NB4 (cell line): ENCODE measurements around the gene RASD1.

Experiments
- DNase-seq: peaks from one replicate; pipeline ENCODE4 v3.0.0; 2010; ENCODE audit warnings: low read depth
- H3K4me3 ChIP-seq: one replicate; pipeline ENCODE4 v1.5.1; 2011; ENCODE audit warnings: mild to moderate bottlenecking, low read depth, low read length, moderate library complexity
- MYC ChIP-seq: IDR thresholded peaks from 2 replicates; pipeline ENCODE4 v1.6.1; 2011; ENCODE audit warnings: low read depth, low read length
- POLR2A ChIP-seq: IDR thresholded peaks from 2 replicates; pipeline ENCODE4 v1.6.1; 2011; ENCODE audit warnings: mild to moderate bottlenecking; ENCODE audit not compliant: insufficient read length; ENCODE audit errors: extremely low read depth
- TF ChIP-seq, protein P1 (sequence below): IDR thresholded peaks from 2 replicates; pipeline ENCODE4 v1.6.1; 2011; ENCODE audit warnings: low read depth, low read length
- TF ChIP-seq, protein P2 (sequence below): IDR thresholded peaks from one replicate; pipeline ENCODE4 v1.5.1; 2012; ENCODE audit warnings: low read depth, low read length

Gene RASD1

DNA sequence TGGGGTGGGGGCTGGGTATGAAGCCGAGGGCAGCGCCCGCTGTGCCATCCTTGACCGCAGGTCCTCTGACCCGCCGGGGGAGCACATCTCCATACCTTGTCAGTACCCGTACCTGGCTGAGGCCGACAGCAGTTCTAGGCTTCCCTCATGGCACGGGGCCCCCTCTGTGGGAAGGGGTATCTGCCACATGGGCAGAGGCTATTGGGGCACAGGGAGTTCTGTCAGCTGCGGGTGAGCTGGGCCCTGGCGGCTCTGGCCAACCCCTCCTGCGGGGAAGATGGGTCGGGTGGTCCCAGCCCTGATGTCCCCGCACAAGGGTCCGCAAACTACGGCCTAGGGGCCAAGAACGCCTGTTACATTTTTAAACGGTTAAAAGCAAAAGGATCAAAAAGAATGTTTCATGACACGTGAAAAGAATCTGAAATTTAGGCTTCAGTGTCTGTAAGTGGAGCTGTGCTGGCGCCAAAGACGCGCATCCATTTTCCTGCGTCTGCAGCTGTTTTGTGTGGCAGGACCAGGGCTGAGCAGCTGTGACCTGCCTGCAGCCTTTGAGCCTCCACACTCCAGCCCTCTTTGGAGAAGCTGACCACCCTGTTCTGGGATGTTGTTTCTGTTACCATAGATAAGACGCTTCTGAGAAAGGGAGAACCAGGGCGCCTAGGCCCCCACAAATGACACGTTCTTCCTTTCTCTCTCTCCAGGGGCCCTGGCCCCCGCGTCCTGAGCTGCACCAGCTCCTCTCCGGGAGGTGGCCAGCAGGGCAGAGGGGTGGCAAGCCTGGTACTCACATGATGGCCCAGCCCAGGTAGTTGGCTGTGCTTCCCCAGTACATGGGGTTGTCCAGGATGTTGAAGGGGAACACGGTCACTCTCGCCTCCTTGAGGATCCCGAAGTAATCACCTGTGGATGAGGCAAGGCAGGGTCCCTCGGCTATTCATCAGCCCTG, 12.7 kb upstream of the RASD1 start:
- no peak overlapping the region for H3K4me3 ChIP-seq
- TF ChIP-seq, protein P1, sequence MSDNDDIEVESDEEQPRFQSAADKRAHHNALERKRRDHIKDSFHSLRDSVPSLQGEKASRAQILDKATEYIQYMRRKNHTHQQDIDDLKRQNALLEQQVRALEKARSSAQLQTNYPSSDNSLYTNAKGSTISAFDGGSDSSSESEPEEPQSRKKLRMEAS, result no peak
- TF ChIP-seq MYC, result no peak
- TF ChIP-seq, protein P2, sequence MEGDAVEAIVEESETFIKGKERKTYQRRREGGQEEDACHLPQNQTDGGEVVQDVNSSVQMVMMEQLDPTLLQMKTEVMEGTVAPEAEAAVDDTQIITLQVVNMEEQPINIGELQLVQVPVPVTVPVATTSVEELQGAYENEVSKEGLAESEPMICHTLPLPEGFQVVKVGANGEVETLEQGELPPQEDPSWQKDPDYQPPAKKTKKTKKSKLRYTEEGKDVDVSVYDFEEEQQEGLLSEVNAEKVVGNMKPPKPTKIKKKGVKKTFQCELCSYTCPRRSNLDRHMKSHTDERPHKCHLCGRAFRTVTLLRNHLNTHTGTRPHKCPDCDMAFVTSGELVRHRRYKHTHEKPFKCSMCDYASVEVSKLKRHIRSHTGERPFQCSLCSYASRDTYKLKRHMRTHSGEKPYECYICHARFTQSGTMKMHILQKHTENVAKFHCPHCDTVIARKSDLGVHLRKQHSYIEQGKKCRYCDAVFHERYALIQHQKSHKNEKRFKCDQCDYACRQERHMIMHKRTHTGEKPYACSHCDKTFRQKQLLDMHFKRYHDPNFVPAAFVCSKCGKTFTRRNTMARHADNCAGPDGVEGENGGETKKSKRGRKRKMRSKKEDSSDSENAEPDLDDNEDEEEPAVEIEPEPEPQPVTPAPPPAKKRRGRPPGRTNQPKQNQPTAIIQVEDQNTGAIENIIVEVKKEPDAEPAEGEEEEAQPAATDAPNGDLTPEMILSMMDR, result no peak
- TF ChIP-seq POLR2A, result no peak
- DNase-seq, result no peak

DNA sequence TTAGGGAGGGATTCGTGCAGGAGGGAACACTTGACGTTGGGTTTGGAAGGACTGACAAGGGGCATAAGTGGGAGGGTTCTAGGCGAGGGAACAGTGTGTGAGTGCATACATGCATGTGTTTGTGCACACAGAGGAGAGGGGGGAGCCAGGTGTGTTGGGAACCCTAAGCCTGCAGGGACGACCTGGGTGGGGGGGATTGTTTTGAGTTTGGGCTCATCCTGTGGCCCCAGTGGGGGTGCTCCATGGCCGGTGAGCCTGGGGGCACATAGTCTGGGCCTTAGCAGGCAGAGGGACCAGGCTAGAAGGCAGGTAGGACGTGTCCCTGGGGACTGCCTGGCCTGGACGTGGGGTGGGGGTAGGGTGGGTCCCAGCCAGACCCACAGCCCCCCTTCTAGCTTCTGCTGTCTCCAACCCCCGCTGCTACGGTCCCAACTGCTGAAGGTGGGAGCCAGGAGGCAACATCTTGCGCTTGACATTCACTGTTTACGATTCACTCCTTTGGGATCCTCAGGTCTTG, 11.9 kb upstream of the RASD1 start:
- no peak overlapping the region for H3K4me3 ChIP-seq
- TF ChIP-seq, protein P2, result no peak
- TF ChIP-seq, protein P1, result no peak
- TF ChIP-seq POLR2A (no peak), MYC (no peak)
- no peak for DNase-seq

DNA sequence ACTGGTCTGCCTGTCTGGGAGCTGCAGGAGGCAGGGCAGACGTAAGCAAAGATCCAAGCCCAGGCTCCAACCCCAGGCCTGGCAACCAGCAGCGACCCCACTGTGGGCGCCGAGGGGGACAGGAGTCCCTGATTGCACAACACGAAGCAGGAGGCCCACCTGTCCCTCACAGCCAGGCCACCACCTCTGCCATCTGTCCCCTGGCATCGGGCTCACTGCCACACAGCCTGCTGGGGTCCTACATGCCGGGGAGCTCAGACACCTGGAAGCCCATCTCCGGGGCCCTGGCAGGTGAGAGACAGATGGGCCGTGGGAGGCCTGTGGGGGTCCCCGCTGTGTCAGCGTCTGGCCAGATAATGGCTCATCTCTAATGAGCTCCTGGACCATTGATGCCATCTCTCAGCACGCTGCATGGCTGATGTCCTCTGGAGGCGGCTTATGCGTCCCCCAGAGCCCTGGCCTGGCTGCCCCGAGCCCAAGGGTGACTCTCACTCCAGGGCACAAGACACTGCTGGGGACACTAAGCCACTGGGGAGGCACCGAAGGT, 11.3 kb upstream of the RASD1 start:
- DNase-seq, result no peak
- TF ChIP-seq, protein P1, result no peak
- TF ChIP-seq MYC (no peak), POLR2A (no peak)
- TF ChIP-seq, protein P2, result no peak
- no peak overlapping the region for H3K4me3 ChIP-seq

DNA sequence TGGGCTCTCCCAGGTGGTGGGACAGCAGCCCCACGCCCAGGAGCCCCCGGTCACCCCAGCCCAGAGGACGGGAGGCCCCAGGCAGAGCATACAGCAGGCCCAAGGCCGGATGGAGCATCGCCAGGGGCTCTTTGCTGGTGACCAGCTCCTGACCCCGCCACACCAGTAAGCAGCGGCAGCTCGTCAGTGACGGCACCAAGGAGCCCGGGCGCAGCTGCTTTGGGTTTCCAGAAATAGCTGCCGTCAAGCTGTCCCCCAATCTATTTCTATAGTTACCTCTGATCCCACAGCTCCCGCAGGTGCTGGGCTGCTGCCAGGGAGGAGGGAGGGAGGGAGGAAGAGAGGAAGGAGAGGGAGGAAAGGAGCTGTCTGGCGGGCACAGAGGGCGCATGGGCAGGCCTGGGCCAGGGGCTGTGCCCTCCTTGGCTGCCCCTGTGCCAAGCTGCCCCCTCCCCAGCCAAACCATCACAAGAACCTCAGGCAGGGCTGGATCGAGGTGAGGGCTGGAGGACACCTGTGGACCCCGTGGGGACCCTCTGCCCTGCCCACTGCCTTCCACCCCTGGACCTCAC, 10.8 kb upstream of the RASD1 start:
- DNase-seq, result no peak
- TF ChIP-seq, protein P1, result no peak
- TF ChIP-seq POLR2A (no peak), MYC (no peak)
- TF ChIP-seq, protein P2, result no peak
- no peak overlapping the region for H3K4me3 ChIP-seq

DNA sequence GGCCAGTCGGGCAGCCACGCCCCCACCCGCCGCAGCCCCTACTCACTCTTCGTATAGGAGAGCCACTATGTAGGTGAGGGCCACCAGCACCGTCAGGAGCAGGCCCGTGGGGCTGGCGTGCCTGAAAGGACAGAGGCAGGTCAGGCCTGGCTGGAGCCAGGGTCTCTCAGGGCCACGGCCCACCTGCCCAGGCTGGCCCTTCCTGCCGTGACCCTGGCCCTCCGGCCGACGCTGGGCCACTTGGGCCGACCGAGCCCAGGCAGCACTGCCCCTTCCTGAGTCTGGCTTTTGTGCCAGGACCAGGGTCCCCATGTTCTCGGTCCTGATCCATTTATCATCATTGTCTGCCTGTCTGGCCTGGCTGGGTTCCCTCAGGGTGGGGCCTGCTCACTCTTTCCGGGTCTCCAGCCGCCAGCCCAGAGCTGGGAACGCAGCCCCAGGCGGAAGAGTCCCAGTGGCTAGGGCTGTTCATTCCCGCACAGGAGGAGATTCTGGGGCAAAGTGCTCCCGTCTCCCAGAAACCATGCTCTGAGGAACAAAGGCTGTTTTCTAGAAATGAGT, 10.1 kb upstream of the RASD1 start:
- DNase-seq, result no peak
- TF ChIP-seq, protein P1, result no peak
- TF ChIP-seq MYC (no peak), POLR2A (no peak)
- TF ChIP-seq, protein P2, result no peak
- H3K4me3 ChIP-seq, result no peak overlapping the region
